Measurements from ENCODE around the gene EEF1A2.

GRCh38 chr20:63536997-63537524 is 38.2 kb upstream of the EEF1A2 start, which contains the start of gene PTK6:
- TF ChIP-seq CTCF (IDR thresholded peaks at IDR 0.05) (no peak), POLR2A (IDR thresholded peaks at IDR 0.05) (no peak)

Data from right lobe of liver (tissue), 4 donors.